ENCODE results near the gene GALNT9.
"Not testable (repeated sequence)": the region's sequence is repeated elsewhere in the genome, so short reads cannot be mapped to it uniquely, and the experiment has no call there.

The GALNT9 gene

DNA sequence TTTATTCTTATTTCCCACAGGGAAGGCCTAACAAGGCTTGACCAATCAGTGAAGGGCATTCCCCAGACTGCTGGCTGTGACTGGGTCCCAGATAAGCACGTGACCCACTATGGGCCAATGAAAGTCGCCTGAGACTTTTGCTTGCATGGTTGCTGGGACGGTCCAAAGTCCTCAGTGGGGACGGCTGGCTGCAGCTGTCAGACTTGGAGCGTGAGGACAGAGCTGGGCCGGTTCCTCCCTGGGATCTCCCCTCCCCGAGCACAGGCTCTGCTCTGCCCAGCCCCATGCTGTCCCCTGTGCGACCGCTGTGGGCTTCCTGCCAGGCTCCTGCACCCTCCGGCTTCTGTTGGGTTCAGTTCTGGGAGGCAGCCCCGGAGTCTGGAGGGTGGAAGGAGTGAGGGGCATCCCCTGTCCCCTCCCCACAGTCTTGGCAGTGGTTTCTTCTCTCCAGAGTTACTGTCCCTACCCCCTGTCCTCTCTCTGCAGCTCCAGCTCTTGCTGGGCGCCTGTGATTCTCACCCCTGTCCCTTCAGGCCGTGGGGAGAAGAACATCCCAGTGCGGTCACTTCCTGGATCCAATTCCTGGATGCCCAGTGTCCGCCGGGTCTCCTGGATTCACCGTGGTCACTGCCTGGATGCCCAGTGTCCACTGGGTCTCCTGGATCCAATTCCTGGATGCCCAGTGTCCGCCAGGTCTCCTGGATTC is 50.1 kb downstream of the GALNT9 start:
- DNase-seq (ENCODE audit: low read depth), result no peak

- DNase-seq (ENCODE audit: low read depth), result no peak
Measured at GRCh38 chr12:132278401-132279183, 50.8 kb downstream of the GALNT9 start.

- no peak for DNase-seq (ENCODE audit: low read depth)
Measured at GRCh38 chr12:132277949-132278348, 51.4 kb downstream of the GALNT9 start.

GRCh38 chr12:132277374-132277941 is 51.9 kb downstream of the GALNT9 start:
- no peak for DNase-seq (ENCODE audit: low read depth)

DNA sequence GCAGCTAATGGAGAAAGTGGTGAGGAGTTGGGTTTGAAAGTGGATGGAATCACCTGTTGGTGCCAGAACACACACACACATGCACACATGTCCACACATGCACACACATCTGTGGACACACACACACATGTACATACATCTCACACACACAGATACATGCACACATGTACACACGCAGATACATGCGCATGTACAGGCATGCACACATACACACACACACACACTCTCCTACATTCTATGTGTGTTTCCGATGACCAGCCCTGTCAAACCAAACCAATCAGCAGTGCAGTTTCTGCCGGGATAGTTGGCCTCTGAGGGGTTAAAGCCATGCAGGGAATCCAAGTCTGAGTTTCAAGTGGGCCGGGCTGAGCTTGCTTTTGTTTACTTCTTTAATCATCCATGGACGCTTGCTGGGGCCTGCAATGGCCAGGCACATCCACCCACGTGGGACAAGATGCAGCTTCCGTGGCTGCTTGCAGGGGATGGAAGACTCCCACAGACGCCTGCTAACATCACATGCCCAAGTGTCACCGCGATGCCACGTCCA is 52.5 kb downstream of the GALNT9 start:
- DNase-seq (ENCODE audit: low read depth), result no peak

DNA sequence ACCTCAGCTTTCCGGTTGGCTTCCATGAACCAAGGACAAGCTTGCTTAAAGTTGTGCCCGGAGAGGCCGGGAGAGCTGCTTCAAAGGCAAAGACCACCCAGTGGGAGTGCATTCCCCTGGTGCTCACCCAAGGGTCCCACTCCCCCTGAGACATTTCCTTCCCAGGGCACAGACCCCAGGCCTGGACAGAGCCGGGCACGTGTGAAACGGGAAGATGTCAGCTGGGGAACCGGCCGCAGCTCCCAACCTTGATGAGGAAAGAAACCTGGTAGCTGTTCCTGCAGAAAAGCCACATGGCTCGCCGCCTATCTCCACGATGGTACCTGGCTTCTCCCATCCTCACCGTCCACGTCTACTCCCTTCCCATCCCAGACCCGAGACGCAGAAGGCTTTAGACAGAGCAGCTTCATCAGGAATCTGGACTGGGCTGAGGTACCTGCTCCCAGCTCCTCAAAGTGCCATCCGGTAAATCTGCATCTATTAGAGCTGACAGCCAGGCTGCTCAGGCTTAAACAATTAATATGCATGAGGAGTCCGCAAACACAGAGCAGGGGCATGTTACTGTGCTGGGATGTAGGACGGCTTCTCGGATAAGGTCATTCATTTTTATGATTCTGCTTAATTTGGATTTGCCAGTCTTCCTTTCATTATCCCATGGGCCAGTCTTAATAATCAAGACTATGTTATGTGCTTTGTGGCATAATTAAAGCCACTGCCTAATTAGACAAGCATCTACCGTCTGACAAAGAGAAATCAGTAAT is 53.1 kb downstream of the GALNT9 start:
- DNase-seq (ENCODE audit: low read depth), result no peak

GRCh38 chr12:132275631-132276030 is 53.8 kb downstream of the GALNT9 start:
- no peak for DNase-seq (ENCODE audit: low read depth)

GRCh38 chr12:132275110-132275531 is 54.3 kb downstream of the GALNT9 start:
- DNase-seq (ENCODE audit: low read depth), result peak; percentile 44

- no peak for DNase-seq (ENCODE audit: low read depth)
Measured at GRCh38 chr12:132273992-132274334, 55.4 kb downstream of the GALNT9 start.

DNA sequence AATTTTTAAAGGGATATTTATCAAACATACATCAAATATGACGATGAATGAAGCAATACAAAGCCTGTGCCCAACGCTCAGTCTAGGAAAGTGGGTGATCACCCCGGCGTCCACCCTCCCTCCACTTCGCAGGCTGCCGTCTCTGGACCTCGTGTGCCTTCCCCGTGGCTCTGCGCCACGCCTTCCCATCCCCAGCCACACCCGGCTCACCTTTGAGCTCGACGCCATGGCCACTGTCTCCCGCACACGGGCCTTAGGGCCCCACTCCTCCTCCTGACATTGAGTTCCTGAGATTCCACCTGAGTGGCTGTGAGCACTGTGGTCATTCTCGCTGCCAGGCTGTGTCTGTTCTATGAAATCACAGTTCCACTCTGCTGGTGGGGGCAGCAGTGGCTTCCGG is 56.7 kb downstream of the GALNT9 start:
- no peak for DNase-seq (ENCODE audit: low read depth)

- DNase-seq (ENCODE audit: low read depth), result no peak
Measured at GRCh38 chr12:132271755-132272092, 57.7 kb downstream of the GALNT9 start.

DNA sequence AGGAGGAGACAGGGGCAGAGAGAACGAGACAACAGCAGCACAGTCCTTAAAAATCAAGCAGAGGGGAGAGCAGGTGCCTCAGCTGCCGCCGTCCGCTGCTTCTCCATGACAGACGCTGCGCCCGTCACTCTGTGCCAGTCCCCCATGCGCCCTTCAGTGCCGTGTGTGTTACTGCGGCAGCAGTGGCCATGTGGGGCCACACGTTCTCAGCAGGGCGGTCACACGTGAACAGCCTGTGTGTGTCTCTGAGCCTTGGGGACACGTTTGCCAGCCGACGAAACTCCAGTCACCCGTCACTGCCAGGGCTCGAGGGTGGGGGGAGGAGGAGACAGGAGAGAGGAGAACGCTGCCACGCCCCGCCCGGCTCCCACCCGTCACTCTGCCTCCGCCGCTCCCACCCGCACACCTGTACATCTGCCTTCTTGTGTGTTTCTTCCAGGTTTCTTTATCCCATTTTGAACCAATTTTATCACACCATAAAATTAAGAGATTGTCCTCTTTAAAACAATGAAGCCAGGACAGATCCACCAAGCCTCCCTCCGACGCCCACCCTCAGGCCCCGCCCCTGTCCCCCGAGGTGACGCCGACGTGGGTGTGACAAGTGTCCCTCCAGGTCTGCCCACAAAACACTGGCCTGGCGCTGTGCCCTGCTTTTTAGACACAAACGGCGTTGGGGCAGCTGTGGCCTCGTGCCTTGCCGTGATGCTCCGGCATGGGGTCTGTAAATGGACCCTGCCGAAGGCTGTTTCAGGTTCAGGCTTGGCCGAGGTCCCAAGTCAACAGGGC is 58.2 kb downstream of the GALNT9 start:
- no peak for DNase-seq (ENCODE audit: low read depth)

DNA sequence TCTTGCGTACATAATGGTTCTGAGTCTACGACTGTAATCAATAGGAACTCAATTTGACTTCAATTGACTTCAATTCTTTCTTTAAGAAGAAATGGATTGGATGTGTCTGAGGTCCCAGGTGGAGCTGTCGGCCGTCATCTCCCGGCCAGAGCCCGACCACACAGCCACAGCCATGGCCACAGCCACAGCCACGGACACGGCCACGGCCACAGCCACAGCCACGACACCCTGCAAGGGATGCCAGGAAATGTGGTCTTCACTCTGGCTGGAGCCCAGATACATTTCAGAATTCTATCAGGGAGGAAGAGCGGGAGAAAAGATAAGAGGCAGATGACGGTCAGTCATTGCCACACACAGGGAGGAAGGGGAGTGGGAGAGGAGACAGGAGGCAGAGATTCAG is 58.9 kb downstream of the GALNT9 start:
- no peak for DNase-seq (ENCODE audit: low read depth)

- DNase-seq (ENCODE audit: low read depth), result no peak
Measured at GRCh38 chr12:132269271-132269968, 60.0 kb downstream of the GALNT9 start.

- no peak for DNase-seq (ENCODE audit: low read depth)
Measured at GRCh38 chr12:132268674-132269073, 60.7 kb downstream of the GALNT9 start.

- no peak for DNase-seq (ENCODE audit: low read depth)
Measured at GRCh38 chr12:132267873-132268272, 61.5 kb downstream of the GALNT9 start.

- DNase-seq (ENCODE audit: low read depth), result no peak
Measured at GRCh38 chr12:132266802-132267201, 62.6 kb downstream of the GALNT9 start.

DNA sequence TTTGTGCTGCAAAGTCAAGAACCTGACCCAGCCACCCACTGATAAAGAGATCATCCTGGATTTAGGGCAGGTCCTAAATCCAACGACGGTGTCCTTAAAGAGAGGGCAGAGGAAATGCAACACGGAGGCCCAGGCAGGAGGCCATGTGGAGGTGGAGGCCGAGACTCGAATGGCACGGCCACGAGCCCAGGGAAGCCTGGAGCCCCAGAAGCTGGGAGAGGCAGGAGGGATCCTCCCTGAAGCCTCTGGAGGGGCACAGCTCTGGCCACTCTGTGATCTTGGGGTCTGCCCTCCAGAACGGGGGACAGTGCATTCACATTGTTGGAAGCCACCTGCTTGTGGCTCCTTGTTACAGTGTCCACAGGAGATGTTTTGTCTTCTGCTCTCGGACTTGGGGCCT is 63.0 kb downstream of the GALNT9 start:
- no peak for DNase-seq (ENCODE audit: low read depth)

- DNase-seq (ENCODE audit: low read depth), result not testable (repeated sequence)
Measured at GRCh38 chr12:132265822-132266221, 63.6 kb downstream of the GALNT9 start.

DNA sequence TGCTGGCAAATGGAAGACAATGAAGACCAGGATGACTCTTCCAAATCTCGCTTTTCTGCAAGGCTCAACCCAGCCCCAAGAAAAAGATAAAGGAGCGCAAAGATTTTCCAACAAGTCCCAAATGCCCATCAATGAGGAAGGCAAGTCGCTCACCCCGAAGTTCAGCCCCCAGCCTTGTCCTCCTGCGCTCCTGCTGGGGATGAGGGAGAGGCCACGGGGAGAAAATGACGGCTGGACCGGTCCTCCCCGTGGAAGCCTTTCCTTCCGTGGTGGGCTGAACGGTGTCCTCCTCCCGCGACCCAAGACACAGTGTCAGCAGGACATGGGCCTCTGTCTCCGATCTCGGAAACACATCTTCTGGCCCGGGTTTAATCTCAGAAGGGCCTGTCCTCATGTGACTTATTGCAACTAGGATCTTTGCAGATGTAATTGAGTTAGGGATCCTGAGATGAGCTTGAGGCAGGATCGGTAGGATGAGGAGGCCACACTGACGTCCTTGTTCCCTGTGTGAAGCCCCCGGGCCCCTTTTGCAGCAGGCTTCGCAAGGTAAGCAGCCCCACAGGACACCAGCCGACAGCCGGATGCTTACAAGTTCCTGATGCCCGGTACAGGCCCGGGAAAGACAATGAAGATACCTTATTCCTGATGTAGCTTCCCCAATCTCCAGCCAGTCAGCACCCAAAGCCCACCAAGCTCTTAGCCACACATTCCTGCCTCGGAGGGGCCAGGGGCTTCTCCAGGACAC is 64.2 kb downstream of the GALNT9 start:
- no peak for DNase-seq (ENCODE audit: low read depth)
